ENCODE measurements around the gene S100A8.

Gene S100A8

GRCh38 chr1:153390938-153391710 lies at the start of gene S100A8:
Gene S100A8, minus strand, starts transcription at chr1:153391073. Its CDS starts 538 bp downstream, at chr1:153390535.
- Histone ChIP-seq H3K36me3 (replicated peaks) (no peaks in the 10 kb centered on the region), H3K9me3 (no peaks in the 10 kb centered on the region), H3K27me3 (ENCODE audit: low read depth) (0 out of 2 replicates have a peak, but pooled peaks cover under 1% of the 10 kb centered on the region), H3K4me1 (no peaks in the 10 kb centered on the region), H3K4me3 (no peak within 1 kb of the TSS)
- in situ Hi-C loops (cut with MboI; ENCODE audit: low sequenced_read_pairs), result no loop called here
- no peak for DNase-seq (ENCODE audit: low spot score in 2 of 2)

- Histone ChIP-seq H3K9me3 (no peaks in the 10 kb centered on the region), H3K4me3 (no peak overlapping the region), H3K27me3 (ENCODE audit: low read depth) (no peaks in the 10 kb centered on the region), H3K4me1 (no peaks in the 10 kb centered on the region), H3K36me3 (replicated peaks) (no peaks in the 10 kb centered on the region)
- in situ Hi-C loops (cut with MboI; ENCODE audit: low sequenced_read_pairs), result no loop called here
- no peak for DNase-seq (ENCODE audit: low spot score in 2 of 2)
Measured at GRCh38 chr1:153439273-153439672, 48.4 kb upstream of the S100A8 start.

- Histone ChIP-seq H3K36me3 (replicated peaks) (no peaks in the 10 kb centered on the region), H3K4me1 (no peaks in the 10 kb centered on the region), H3K4me3 (no peak overlapping the region), H3K27me3 (ENCODE audit: low read depth) (no peaks in the 10 kb centered on the region), H3K9me3 (no peaks in the 10 kb centered on the region)
- no peak for DNase-seq (ENCODE audit: low spot score in 2 of 2)
- in situ Hi-C loops (cut with MboI; ENCODE audit: low sequenced_read_pairs), result no loop called here
Measured at GRCh38 chr1:153438599-153438998, 47.7 kb upstream of the S100A8 start.

- no peaks in the 10 kb centered on the region for H3K27me3 ChIP-seq (ENCODE audit: low read depth)
- H3K36me3 ChIP-seq (replicated peaks), result no peaks in the 10 kb centered on the region
- DNase-seq (ENCODE audit: low spot score in 2 of 2), result no peak
- H3K9me3 ChIP-seq, result no peaks in the 10 kb centered on the region
- H3K4me1 ChIP-seq, result no peaks in the 10 kb centered on the region
- H3K4me3 ChIP-seq, result no peak overlapping the region
- in situ Hi-C loops (cut with MboI; ENCODE audit: low sequenced_read_pairs), result no loop called here
Measured at GRCh38 chr1:153437236-153437635, 46.4 kb upstream of the S100A8 start.

GRCh38 chr1:153434746-153435455 lies 44.0 kb upstream of the S100A8 start:
- Histone ChIP-seq H3K4me3 (no peak overlapping the region), H3K27me3 (ENCODE audit: low read depth) (no peaks in the 10 kb centered on the region; the same call in 1 of the 2 replicates), H3K4me1 (no peaks in the 10 kb centered on the region), H3K36me3 (replicated peaks) (no peaks in the 10 kb centered on the region), H3K9me3 (no peaks in the 10 kb centered on the region)
- in situ Hi-C loops (cut with MboI; ENCODE audit: low sequenced_read_pairs), result no loop called here
- DNase-seq (ENCODE audit: low spot score in 2 of 2), result no peak

- in situ Hi-C loops (cut with MboI; ENCODE audit: low sequenced_read_pairs), result no loop called here
- no peak overlapping the region for H3K4me3 ChIP-seq
- peaks cover under 1% of the 10 kb centered on the region; the same call in 1 of the 2 replicates for H3K27me3 ChIP-seq (ENCODE audit: low read depth)
Measured at GRCh38 chr1:153432874-153433681, 42.2 kb upstream of the S100A8 start.

GRCh38 chr1:153431928-153432327 lies 41.1 kb upstream of the S100A8 start:
- in situ Hi-C loops (cut with MboI; ENCODE audit: low sequenced_read_pairs), result no loop called here
- H3K36me3 ChIP-seq (replicated peaks), result no peaks in the 10 kb centered on the region

More at GRCh38 chr1:153432874-153433681, 42.2 kb upstream of the S100A8 start:
- H3K9me3 ChIP-seq, result no peaks in the 10 kb centered on the region
- DNase-seq (ENCODE audit: low spot score in 2 of 2), result no peak
- no peaks in the 10 kb centered on the region for H3K36me3 ChIP-seq (replicated peaks)
- H3K4me1 ChIP-seq, result no peaks in the 10 kb centered on the region

GRCh38 chr1:153431427-153431826 lies 40.6 kb upstream of the S100A8 start:
- Histone ChIP-seq H3K9me3 (no peaks in the 10 kb centered on the region), H3K27me3 (ENCODE audit: low read depth) (peaks cover 3% of the 10 kb centered on the region; the same call in 1 of the 2 replicates), H3K4me3 (no peak overlapping the region), H3K36me3 (replicated peaks) (no peaks in the 10 kb centered on the region), H3K4me1 (no peaks in the 10 kb centered on the region)
- no peak for DNase-seq (ENCODE audit: low spot score in 2 of 2)
- in situ Hi-C loops (cut with MboI; ENCODE audit: low sequenced_read_pairs), result no loop called here

More at GRCh38 chr1:153431928-153432327, 41.1 kb upstream of the S100A8 start:
- Histone ChIP-seq H3K4me3 (no peak overlapping the region), H3K27me3 (ENCODE audit: low read depth) (peaks cover 3% of the 10 kb centered on the region; the same call in 1 of the 2 replicates), H3K9me3 (no peaks in the 10 kb centered on the region), H3K4me1 (no peaks in the 10 kb centered on the region)
- DNase-seq (ENCODE audit: low spot score in 2 of 2), result no peak

GRCh38 chr1:153431002-153431401 lies 40.1 kb upstream of the S100A8 start:
- H3K9me3 ChIP-seq, result no peaks in the 10 kb centered on the region
- H3K36me3 ChIP-seq (replicated peaks), result no peaks in the 10 kb centered on the region
- H3K27me3 ChIP-seq (ENCODE audit: low read depth), result peaks cover 3% of the 10 kb centered on the region; the same call in 1 of the 2 replicates
- in situ Hi-C loops (cut with MboI; ENCODE audit: low sequenced_read_pairs), result no loop called here
- DNase-seq (ENCODE audit: low spot score in 2 of 2), result no peak
- no peak overlapping the region for H3K4me3 ChIP-seq
- H3K4me1 ChIP-seq, result no peaks in the 10 kb centered on the region

GRCh38 chr1:153430561-153430960 lies 39.7 kb upstream of the S100A8 start:
- peaks cover 3% of the 10 kb centered on the region; the same call in 1 of the 2 replicates for H3K27me3 ChIP-seq (ENCODE audit: low read depth)

GRCh38 chr1:153430166-153430553 lies 39.3 kb upstream of the S100A8 start:
- in situ Hi-C loops (cut with MboI; ENCODE audit: low sequenced_read_pairs), result no loop called here
- DNase-seq (ENCODE audit: low spot score in 2 of 2), result no peak
- H3K4me1 ChIP-seq, result no peaks in the 10 kb centered on the region
- H3K27me3 ChIP-seq (ENCODE audit: low read depth), result peaks cover 3% of the 10 kb centered on the region; the same call in 1 of the 2 replicates
- H3K9me3 ChIP-seq, result no peaks in the 10 kb centered on the region
- no peak overlapping the region for H3K4me3 ChIP-seq
- no peaks in the 10 kb centered on the region for H3K36me3 ChIP-seq (replicated peaks)

More at GRCh38 chr1:153430561-153430960, 39.7 kb upstream of the S100A8 start:
- Histone ChIP-seq H3K9me3 (no peaks in the 10 kb centered on the region), H3K36me3 (replicated peaks) (no peaks in the 10 kb centered on the region), H3K4me3 (no peak overlapping the region), H3K4me1 (no peaks in the 10 kb centered on the region)
- DNase-seq (ENCODE audit: low spot score in 2 of 2), result no peak
- in situ Hi-C loops (cut with MboI; ENCODE audit: low sequenced_read_pairs), result no loop called here

- no peaks in the 10 kb centered on the region for H3K36me3 ChIP-seq (replicated peaks)
- no peak overlapping the region for H3K4me3 ChIP-seq
- no peaks in the 10 kb centered on the region for H3K9me3 ChIP-seq
- in situ Hi-C loops (cut with MboI; ENCODE audit: low sequenced_read_pairs), result no loop called here
- no peaks in the 10 kb centered on the region for H3K4me1 ChIP-seq
- DNase-seq (ENCODE audit: low spot score in 2 of 2), result no peak
- H3K27me3 ChIP-seq (ENCODE audit: low read depth), result peaks cover 3% of the 10 kb centered on the region; the same call in 1 of the 2 replicates
Measured at GRCh38 chr1:153429266-153430165, 38.6 kb upstream of the S100A8 start.

- no peaks in the 10 kb centered on the region for H3K4me1 ChIP-seq
- in situ Hi-C loops (cut with MboI; ENCODE audit: low sequenced_read_pairs), result no loop called here
- H3K4me3 ChIP-seq, result no peak overlapping the region
- no peak for DNase-seq (ENCODE audit: low spot score in 2 of 2)
- no peaks in the 10 kb centered on the region for H3K9me3 ChIP-seq
- H3K36me3 ChIP-seq (replicated peaks), result no peaks in the 10 kb centered on the region
- peaks cover 3% of the 10 kb centered on the region; the same call in 1 of the 2 replicates for H3K27me3 ChIP-seq (ENCODE audit: low read depth)
Measured at GRCh38 chr1:153428791-153429190, 37.9 kb upstream of the S100A8 start.
